Activated CD4-positive, alpha-beta T cell treated with anti-CD3 and anti-CD28 coated beads, Interleukin-10, Interleukin-2, amounts not matched to agents 100 ng/mL and 50 ng/mL, durations not matched to agents 16 hours and 8 hours (primary cell): ENCODE measurements around the gene OR8D1.
"Not testable (repeated sequence)": the region's sequence is repeated elsewhere in the genome, so short reads cannot be mapped to it uniquely, and the experiment has no call there.

Source experiments
- DNase-seq: peaks from one replicate; pipeline ENCODE4 v3.0.0-alpha.2; 2020

OR8D1 gene

DNA sequence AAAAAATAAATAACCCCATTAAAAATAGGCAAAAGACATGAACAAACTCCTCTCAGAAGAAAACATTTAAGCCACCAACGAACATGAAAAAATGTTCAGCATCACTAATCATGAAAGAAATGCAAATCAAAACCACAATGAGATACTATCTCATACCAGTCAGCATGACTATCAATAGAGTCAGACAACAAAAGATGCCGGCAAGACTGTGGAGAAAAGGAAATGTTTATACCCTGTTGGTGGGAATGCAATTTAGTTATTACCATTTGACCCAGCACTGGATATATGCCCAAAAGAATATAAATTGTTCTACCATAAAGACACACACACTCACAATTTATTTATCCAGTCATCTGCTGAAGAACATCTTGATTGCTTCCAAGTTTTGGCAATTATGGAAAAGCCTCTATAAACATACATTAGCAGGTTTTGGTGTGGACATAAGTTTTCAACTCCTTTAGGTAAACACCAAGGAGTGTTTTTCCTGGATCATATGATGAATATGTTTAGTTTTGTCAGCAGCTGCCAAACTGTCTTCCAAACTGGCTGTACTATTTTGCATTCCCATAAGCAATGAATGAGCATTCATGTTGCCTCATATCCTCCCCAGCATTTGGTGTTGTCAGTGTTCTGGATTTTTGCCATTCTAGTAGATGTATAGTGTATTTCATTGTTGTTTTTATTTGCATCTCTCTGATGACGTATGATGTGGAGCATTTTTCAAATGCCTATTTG, 28.0 kb downstream of the OR8D1 start:
- no peak for DNase-seq

DNA sequence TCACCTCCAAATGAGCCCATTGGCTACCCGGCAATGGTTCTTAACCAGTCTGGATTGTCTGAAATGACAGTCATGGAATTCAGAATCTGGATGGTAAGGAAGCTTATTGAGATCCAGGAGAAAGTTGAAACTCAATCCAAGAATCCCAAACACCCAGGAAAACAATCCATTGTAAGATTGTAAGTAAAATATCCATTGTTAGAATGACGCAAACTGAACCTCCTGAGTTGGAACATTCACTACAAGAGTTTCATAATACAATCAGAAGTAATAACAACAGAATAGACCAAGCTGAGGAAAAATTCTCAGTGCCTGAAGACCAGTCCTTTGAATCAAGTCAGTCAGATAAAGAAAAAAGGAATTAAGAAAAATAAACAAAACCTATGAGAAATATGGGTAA, 35.5 kb downstream of the OR8D1 start:
- no peak for DNase-seq

DNA sequence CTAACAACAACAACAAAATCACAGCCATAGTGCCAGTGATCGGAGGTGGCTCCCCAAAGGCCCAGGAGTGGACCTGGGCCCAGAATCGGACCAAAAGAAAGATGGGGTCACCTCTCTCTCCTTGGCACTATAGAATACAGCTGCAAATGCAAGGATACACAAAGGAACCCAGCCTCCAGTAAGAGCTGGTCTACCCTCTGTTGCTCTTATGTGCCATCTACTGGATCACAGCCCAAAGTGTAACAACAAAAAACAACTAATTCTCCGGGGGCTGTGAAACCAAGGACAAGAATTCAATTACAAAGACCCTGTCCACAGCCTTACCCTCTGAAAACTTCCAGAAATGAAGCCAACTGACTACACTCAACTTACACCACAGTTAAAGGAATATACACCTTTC, 35.9 kb downstream of the OR8D1 start:
- DNase-seq, result no peak

DNA sequence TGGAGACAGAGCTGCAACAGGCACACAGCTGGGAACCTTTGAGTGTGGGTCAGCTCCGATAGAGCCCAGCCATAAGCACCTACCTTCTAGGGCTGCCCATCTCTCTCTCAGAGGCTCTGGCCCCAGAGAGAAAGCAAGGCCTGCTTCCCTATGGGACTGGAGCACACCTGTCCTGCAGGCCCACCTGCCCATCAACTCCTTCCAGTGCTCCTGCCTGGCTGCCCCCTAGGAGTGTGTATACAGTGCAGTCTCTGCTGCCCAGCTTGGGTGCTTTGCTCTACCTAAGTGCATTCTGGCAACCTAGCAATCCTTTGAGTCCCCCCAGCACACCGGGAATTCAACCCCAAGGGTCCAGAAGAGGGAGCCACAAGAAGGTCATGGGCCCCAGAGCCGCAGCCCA, 36.5 kb downstream of the OR8D1 start:
- DNase-seq, result no peak

DNA sequence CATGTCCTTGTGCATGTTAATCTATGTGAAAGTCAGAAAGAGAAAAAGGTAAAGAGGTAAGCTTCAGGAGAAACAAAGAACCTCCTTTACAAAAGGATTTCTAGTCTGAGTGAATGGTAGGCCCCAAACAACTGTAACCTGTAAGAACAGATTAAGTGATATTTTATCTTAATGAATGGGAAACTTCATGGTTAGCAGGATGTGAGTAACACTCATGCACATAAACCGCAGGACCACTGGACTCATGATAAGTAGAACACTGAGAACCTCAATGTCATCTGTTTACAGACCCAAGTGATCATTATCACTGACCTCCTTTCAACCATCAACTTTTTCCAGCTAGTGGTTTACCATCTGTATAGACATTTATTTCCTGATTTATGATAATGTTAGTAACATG, 37.7 kb downstream of the OR8D1 start:
- DNase-seq, result peak; percentile 49

DNA sequence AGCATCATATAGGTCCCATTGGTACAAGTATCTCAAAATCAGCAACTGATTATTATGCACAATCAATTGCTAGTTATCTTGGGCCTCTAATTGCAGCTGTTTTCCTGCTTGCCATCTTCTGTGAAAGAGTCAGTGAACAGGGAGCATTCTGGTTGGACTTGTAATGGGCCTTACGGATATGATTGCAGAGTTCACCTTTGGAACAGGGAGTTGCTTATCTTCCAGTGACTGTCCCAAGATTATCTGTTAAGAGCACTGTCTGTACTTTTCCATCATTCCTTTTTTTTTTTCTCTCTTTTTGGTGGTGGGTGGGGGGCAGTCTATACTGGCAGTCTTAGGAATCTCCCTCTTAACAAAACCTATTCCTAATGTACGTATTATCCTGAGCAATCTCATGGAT, 39.7 kb downstream of the OR8D1 start:
- no peak for DNase-seq

DNA sequence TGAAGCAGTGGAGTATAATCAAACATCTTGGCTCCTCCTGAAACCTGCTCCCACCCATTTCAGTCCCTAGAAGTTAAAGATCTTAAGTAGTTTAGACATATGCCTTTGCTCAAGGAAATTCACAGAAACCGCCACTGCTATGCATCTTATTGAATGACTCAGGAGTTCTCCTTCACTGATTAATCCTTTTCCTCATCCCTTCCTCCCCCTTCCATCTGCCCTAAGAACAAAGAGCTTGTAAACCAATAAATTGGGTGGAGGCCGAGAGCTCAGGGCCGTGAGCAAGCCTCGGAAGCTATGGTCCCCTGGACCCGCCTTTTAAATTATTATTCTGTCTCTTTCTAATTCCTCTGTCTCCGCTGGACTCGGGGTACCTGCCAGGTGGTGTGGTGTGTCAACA, 42.9 kb downstream of the OR8D1 start:
- not testable (repeated sequence) for DNase-seq

DNA sequence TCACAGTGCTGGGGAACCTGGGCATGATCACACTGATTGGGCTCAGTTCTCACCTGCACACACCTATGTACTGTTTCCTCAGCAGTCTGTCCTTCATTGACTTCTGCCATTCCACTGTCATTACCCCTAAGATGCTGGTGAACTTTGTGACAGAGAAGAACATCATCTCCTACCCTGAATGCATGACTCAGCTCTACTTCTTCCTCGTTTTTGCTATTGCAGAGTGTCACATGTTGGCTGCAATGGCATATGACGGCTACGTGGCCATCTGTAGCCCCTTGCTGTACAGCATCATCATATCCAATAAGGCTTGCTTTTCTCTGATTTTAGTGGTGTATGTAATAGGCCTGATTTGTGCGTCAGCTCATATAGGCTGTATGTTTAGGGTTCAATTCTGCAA, 48.7 kb downstream of the OR8D1 start:
- DNase-seq, result not testable (repeated sequence)

DNA sequence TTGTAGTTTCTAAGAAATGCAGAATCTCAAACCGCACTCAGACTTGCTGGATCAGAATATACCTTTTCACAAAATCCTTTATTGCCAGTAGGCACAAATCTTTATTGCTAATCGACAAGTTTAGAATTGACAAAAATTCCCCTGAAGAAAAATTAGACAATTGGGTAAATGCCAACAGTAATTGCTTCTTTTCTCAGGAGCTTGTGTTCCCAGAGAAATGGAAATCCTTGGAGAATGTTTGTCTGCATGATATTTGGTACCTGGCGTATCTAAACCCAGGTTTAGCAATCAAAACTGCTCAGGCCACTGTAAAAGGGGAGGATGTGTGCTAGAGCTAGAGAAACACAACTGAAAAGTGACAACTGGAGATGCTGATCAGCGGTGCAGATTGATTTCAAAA, 57.7 kb downstream of the OR8D1 start, which contains the start of gene OR8G5:
Gene OR8G5 (plus strand): TSS at position 301 of the 400 bp plus-strand sequence. CDS start 8,556 bp downstream, outside the sequence.
- DNase-seq, result no peak
